ENCODE results near the gene PKNOX2.

The PKNOX2 gene

DNA sequence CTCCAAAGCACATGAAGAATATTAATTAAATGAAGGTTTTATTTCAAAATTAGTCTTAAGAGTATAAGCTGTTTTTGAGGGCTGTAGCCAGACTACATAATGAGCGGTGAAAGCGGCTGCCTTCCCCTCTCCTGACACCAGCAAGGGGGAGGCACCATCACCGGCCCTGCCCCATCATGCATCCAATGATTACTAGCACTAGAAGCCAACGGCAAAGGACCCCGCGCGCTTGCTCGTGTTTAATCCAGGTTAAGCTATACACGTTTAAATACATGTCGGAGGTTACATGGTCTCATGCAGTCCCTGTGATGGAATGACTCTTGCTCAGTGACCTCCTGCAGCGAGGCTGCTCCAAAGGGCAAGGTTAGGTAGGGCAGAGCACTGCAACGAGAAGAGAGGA lies 281.2 kb downstream of the PKNOX2 start:
- DNase-seq (ENCODE audit: low spot score) = no peak

DNA sequence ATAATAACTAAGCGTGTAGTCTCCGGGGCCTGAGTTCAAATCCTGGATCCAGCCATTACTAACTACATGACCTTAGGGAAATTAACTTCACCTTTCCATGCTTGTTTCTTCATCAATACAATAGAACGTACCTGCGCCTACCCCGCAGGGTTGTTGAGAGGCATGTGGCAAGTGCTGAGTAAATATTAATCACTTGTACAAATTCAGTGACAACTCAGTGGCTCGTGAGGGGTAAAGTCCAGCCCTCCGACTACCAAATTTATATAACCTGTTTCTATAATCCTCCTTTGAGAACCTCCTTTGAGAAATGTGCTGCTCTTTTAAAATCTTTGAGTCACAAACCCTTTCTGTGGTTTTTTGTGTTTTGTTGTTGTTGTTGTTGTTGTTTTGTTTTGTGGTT lies 281.7 kb downstream of the PKNOX2 start:
- DNase-seq (ENCODE audit: low spot score) = no peak

DNA sequence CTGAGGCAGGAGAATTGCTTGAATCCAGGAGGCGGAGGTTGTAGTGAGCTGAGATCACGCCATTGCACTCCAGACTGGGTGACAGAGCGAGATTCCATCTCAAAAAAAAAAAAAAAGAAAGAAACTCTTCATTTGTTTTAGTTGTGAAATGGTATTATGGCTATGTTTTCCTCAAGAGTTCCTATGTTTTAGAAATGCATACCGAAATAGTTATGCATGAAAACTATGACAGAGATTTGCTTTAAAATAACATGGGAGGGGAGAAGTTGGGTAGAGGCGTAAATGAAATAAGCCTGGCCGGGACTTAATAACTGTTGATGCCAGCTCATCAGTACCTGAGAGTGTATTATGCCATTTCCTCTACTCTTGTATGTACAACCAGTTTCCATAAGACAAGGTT lies 283.2 kb downstream of the PKNOX2 start:
- no peak for DNase-seq (ENCODE audit: low spot score)

DNA sequence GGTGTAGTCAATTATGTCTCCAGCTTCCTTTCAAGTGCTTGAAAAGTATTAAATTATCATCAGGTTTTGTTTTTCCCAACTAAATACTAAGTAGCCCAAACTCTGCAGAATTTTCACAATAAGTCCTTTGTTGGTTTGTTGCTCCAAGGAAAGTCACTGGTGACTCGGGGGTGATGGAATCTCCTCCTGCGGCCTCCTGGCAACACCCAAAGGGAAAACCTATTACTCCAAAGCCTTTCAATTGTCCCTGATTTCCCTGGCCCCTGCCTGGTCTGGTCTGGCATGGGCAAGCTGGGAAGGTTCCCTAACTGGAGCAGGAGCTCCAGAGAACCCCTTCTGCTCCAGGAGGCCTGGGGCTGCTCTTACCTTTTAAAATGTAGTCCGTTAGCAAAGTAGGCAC lies 283.6 kb downstream of the PKNOX2 start:
- no peak for DNase-seq (ENCODE audit: low spot score)

DNA sequence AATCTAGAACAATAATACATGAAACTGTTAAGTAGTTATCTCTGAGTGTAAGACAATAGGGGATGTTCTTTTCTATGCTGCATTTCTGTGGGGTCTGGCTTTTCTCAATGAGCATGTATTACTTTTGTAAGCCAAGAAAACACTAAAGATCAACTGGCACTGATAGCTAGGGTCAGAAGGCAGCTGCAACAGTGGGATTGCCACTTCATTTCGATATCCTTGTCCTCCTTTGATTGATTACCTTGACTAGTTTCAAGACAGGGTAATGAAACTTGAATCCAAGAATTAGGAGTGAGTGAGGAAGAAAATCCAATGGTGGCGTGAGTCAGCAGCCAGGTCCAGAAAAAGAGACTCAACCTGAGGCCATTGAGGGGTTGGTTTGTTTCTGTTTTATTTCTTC lies 285.0 kb downstream of the PKNOX2 start:
- DNase-seq (ENCODE audit: low spot score) = no peak

DNA sequence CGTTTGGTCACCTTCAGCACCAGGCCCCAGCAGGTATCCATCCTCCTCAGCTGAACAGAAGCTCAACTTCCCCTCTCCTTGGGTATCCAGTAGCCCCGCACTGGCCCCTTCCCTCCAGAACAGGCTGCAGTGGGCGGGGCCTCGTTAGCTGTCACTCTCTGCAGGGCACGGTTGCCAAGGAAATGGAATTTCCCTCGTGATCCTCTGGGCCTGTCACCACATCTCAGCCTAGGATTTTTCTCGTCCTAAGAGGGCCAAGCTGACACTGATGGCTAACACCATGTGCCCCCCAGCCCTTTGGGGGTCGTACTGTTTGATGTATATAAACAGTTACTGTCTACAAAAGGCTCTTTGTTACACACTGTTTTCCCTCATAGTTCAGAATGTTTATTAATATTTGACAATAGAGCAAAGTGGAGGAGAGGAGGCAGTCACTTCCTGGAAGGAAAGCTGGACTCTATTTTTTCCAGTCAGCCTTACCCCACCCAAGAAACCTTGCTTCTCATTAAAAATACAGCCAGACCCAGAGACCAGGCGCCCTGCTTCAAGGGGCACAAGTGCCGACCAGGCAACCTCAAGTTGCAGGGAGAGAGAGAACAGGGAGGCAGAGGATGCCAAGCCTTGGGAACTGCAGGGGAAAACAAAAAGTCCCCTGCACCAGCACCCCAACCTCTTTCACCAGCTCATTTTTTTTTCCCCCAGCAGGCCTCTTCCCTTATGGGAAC lies 287.0 kb downstream of the PKNOX2 start:
- no peak for DNase-seq (ENCODE audit: low spot score)

DNA sequence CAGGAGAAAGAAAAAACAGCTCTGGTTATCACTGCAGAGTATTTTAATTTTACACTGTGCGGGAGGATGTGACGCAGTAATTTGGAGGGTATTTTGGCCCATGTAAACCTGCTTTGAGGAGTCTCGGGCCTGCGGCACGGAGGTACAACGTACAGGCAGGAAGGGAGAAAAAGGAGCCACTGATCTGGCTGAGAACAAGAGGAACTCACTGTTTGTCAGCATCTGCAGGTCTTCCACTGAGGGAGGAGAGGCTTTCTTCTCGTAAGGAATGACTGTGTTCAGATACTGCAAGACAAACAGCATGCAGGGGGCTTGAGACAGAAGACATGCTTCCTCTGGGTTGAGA lies 287.5 kb downstream of the PKNOX2 start:
- no peak for DNase-seq (ENCODE audit: low spot score)

DNA sequence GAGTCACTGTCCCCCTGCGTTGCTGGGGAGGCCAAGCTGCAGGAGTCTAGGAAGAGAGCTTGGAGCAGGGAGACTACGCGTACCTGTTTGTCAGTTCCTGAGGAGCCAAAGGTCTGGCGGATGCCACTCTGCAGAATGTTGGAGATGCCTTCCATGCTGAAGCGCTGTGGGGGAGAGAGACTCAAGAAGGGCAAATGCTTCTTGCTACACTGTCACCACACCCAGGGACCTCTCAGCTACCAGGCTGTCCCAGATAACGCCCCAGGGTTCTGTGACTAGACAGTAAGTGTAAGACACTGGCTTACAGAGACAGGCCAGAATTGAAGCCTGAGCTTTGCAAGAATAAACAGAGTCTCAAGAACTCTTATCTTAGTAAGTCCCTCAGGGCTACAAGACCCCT lies 289.5 kb downstream of the PKNOX2 start:
- DNase-seq (ENCODE audit: low spot score) = no peak

DNA sequence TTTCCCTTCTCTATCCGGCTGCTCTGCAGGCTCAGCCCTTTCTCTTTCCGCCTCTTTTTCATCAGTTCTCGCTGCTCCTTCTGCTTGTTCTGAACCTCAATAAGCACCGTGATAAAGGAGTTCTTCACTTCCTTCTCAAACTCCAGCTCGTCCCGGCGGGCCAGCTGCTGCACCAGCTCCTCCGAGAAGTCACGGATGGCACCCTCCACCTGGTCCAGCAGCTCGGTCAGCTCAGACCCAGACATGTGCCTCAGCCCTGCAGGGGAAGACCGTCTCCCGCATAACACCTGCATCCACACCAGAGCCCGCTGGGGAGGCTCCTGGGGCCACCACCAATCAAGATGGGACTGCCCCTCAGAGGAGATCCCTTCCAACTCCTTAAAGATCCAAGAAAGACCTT lies 291.3 kb downstream of the PKNOX2 start:
- DNase-seq (ENCODE audit: low spot score) = no peak

DNA sequence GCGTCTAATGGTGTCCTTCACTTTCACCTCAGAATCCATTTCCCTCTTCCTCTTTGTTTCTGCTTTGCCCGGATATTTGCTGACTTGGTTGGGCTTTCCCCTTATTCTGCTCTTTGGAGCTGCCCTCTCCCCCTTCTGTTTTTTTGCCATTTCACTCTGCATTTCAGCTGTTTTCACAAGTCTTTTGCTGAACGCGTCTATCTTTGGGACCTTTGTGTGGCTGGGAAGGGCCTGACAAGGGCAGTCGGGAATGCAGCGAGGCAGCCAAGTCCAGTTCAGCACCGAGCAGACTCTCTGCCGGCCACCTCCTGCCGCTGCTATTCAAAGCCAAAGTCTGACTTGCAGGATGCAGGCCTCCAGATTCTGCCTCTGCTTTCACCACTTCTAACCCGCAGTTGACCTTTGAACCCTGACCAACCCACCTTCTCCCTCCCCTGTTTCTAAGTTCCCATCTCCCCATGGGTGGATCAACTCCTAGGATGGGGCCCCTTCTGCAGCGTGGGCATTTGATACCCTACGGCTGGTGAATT lies 293.3 kb downstream of the PKNOX2 start:
- DNase-seq (ENCODE audit: low spot score) = no peak

DNA sequence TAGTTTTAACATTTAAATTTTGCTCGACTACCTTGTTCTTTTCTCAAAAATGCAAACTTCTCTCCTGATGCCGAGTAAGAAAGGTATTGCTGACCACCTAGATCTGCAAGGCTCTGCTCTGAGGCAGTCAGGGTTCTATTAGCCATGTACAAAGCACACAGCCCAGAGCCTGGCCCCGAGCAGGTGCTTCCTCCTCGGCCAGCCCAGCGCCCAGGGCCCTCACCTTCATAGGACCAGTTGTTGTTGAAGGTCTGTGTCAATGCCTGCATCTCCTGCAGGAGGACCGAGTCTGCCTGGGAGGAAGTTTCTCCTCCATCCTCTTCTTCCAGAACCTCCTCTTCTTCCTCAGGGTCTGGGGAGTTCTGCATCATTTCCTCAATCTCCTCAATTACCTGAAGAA lies 295.7 kb downstream of the PKNOX2 start:
- no peak for DNase-seq (ENCODE audit: low spot score)

DNA sequence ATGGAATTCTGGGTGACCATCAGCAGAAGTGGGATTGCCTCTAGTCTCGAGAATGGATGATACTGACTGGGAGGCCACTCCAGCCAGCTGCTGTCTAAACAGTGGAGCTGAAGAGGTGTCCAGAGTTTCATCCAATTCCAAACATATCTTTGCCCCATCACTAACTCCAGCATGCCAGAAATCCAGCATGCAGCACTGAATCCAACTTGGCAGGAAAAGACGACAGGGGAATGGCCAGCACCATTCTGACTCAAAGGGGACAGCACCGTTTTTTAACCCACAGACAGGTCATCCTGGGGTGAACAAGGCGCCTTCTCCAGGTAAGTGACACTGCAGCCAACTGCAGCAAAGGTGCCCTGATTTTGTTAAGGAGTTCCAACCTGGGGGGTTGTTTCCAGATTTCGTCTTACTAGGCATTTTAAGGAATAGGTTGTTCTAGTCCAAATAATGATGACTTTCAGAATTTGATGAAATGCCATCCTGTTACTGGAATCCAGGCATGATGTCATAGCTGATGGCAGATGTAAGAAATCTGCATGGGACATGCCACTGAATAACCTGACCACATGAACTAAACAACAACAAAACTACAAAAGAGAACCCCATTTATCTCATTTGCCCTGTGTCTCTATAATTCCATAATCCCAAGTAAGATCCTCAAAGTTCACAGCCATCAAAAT lies 299.2 kb downstream of the PKNOX2 start:
- no peak for DNase-seq (ENCODE audit: low spot score)

DNA sequence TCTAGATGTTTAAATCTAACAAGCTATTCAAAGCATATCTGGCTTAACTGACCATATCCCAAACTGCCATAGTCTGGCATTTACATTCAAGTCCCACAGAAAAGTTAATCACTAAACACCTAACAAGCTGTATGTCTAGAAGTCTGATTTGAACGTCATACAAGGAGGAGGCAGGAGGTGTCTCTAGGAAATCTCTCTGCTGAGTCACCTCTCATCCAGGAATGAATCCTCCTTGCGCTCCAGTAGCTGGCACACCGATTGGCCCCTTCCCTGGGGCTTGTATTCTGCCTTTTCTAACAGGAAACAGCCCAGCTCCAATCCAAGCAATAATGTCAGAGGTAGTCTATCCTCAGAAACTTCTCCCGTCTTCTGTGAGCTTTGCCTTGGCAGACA lies 299.7 kb downstream of the PKNOX2 start:
- no peak for DNase-seq (ENCODE audit: low spot score)

DNA sequence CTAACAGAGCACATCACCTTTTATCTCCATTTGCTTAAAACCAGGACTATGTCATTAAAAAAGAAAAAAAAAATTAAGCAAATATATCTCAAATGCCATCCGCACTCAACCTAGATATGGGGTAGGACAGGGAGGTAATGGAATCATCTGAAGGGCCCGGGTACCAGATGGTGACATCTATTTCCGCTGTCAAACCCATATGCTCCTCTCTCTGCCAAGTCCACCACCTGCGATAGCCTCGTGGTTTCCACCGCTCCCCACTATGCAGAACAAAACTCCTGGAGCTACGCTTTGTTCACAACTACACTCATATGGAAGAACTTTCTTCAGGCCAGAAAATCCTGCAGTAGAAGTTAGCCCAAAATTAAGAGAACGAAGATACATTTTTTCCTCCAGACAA lies 300.1 kb downstream of the PKNOX2 start:
- no peak for DNase-seq (ENCODE audit: low spot score)

DNA sequence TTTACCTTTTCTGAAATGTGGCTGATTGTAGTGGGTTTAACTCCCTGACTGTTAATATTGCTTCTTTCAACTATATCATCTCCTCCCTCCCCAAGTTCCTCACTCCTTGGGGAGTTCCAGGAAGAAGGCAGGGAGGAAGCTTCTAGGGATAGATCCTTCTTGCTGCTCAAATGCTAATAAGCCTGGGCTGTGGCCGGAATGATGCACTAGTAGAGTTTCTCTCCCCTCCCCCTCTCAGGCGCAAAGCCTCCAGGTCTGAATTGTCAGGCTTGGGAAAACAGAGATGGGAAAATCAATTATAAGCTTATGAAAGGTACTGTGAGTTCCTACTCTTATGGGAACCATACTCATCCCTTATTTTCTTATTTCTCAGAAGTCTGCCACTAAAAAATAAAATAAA lies 300.7 kb downstream of the PKNOX2 start:
- DNase-seq (ENCODE audit: low spot score) = no peak

DNA sequence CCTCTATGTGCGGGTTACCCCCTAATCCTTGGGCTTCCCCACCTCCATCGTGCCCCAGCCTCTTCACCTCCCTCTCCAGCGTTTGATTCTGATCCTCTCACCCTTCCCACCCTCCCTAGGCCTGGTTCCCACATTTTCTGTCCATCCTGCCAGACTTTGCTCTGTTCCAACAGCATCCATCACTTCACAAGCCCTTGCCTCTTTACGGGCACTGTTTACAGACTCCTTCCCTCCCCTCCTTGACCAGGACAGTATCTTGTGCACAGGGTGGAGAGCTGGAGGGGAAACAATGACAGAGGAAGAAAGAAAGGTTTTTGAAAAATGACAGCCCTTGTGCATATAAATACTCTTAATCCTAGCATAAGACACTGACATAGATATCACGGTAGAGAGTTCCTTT lies 301.1 kb downstream of the PKNOX2 start:
- DNase-seq (ENCODE audit: low spot score) = no peak

DNA sequence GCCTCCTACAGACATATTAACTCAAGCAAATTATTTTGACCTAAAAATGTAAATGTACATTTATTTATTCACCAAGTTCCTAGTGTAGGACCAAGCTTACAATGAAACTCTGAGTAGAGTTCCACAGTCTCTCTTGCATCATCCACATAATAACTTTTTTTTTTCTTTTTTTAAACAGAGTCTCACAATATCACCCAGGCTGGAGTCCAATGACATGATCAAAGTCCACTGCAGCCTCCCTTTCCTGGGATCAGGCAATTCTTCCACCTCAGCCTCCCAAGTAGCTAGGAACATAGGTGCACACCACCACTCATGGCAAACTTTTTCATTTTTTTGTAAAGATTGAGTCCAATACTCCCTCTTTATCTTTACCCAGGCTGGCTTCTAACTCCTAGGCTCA lies 303.5 kb downstream of the PKNOX2 start:
- no peak for DNase-seq (ENCODE audit: low spot score)

DNA sequence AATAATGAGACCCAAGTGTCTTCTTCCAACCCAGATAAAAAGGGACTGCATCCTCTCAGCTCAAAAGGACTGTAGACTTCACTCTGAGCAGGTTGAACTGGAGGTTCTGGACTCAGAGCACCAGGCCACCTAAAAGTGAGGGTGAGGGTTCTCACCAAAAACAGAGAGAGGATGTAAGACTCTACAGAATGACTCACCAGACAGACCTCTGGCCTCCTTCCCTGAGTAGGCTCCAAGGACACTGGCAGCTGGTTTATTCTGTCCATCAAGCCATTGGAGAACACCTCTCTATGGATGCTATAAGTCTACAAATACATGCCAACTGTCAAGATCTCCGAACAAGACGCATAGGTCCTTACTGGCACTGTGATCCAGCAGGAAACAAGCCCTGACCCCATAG lies 304.3 kb downstream of the PKNOX2 start:
- no peak for DNase-seq (ENCODE audit: low spot score)

DNA sequence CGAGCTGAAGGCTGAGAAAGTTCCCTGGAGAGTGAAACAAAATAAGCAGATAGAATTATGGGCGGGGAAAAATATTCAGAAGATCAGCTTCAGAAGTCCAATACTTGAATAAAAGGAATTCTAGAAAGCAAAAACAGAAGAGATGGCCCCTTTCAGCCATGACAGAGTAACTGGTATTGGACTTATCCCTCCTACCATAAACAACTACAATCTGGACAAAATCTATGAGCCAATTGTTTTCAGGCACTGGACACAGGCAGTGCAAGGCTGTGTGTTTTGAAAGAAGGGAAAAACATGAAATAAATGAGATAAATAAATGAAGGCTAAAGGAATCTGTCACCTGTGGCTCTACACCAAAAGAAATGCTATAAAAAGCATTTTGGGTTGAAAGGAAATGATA lies 305.8 kb downstream of the PKNOX2 start:
- DNase-seq (ENCODE audit: low spot score) = no peak

DNA sequence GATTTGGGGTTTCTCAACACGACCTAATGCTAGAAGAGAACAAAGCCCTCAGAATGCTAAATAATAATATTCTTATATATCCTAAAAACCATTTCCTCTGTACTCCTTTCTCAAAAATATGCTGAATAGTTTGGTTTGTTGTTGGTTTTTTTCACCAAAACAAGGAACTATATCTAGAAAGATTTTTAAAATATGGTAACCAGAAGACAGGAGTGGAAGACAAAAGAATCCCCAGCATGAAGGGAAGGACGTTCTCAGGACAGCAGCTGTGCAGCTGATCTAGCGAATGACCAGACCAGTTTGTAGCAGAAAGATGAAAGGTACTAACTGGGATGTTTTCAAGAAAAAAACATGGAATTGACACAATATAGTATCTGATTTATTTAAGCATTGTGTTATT lies 312.2 kb downstream of the PKNOX2 start:
- no peak for DNase-seq (ENCODE audit: low spot score)

DNA sequence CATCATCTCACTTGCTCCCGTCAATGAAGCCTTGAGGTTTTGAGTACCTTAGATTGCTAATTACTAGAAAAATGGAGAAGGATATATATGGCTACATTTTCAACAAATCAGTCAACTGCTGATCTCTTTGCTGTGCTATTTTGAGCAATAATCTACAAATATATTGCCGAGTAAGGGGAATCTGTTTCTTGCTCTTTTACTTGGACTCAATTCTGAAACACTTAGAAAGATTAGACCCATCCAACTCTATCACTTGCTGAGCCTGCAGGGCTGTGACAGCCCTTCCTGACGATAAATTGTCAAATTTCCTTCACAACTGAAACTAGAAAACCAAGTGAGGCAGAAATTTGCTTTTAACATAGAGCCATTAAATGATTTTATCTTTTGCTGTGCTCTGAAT lies 314.6 kb downstream of the PKNOX2 start:
- no peak for DNase-seq (ENCODE audit: low spot score)

DNA sequence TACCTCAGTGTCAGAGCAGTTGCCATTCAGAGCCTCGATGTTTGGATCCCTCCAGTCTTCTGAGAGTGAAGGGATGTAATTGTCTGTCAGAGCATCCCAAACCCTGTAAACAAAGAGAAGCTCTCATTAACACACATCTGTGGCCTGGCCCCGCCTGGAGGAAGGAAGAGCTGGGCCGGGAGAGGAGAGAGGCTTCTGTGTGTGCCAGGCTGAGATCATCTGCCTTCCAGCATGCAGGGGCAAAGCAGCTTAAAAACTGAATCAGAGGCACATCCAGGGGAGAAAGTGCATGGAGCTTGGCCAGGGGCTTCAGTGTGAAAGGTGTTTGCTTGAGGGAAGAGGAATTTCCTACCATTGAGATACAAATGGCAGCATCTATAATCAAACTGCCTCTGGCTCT lies 317.0 kb downstream of the PKNOX2 start:
- no peak for DNase-seq (ENCODE audit: low spot score)
